GM12878 (cell line): ENCODE results near the gene PDILT. TPM values are rescaled to one million over a fixed set of nuclear protein-coding genes. Genes with fewer than 3 reads are reported as not detected.

Experiments used
- ATAC-seq: fragments of 200-7000 bp; cut with Tn5 transposase; 3 replicates; pipeline ENCODE4 v1.9.1; 2020; ENCODE audit warnings: mild to moderate bottlenecking, moderate library complexity
- BruUV-seq: library from RNA; stranded (reverse); fragments of 400-500 nt; replicated peaks from 2 replicates; lab custom pipeline; 2021; lab: Mats Ljungman, UMichigan
- CTCF ChIA-PET: fragments of 300-600 bp; sonication (Branson Sonifier 250); formaldehyde crosslinking; extraction: SDS; loops from one replicate; lab custom pipeline; 2021; ENCODE audit warnings: inconsistent platforms; lab: Yijun Ruan, JAX
- POLR2A ChIA-PET: fragments of 350-600 bp; formaldehyde crosslinking; extraction: SDS; loops from one replicate; lab custom pipeline; 2021; ENCODE audit warnings: inconsistent platforms; lab: Charles Lee
- RAD21 ChIA-PET: fragments of 300-600 bp; sonication (Branson Sonifier 250); formaldehyde crosslinking; loops from one replicate; lab custom pipeline; 2023; ENCODE audit warnings: antibody characterized with exemption; ENCODE audit not compliant: unreplicated experiment; lab: Charles Lee
- SMC1A ChIA-PET: fragments of 300-600 bp; sonication (Branson Sonifier 250); formaldehyde crosslinking; loops from one replicate; lab custom pipeline; 2023; ENCODE audit not compliant: unreplicated experiment, uncharacterized antibody; lab: Charles Lee
- DNase-seq: peaks from one replicate; pipeline ENCODE4 v3.0.0-alpha.2; 2011; ENCODE audit warnings: low read depth, low spot score
- FAIRE-seq: peaks from 3 replicates; lab custom pipeline; 2011; peaks lifted over from hg19 to GRCh38; lab: Jason Lieb, UNC
- H2AFZ ChIP-seq: 2 replicates; pipeline ENCODE4 v1.6.0; 2011; ENCODE audit warnings: low read depth, low read length, control low read depth; ENCODE audit not compliant: control insufficient read depth
- H3K27ac ChIP-seq: 2 replicates; pipeline ENCODE4 v1.5.1; 2011; ENCODE audit warnings: control low read depth; ENCODE audit not compliant: control insufficient read depth, insufficient read depth
- H3K27me3 ChIP-seq, 2 experiments: replicated peaks in 1 of 2; 2 replicates each; pipeline versions ENCODE4 v1.6.0 to v1.6.1; 2011; ENCODE audit warnings: low read length in 1 of 2; ENCODE audit not compliant: control insufficient read depth in 2 of 2, insufficient read depth in 2 of 2
- H3K36me3 ChIP-seq, 2 experiments: 2 replicates each; pipeline ENCODE4 v1.5.1; 2011; ENCODE audit warnings: low read length in 1 of 2; ENCODE audit not compliant: control insufficient read depth in 2 of 2, insufficient read depth in 2 of 2
- H3K4me1 ChIP-seq: 2 replicates; pipeline ENCODE4 v1.6.1; 2011; ENCODE audit warnings: mild to moderate bottlenecking, low read length, moderate library complexity, mixed read lengths; ENCODE audit not compliant: control insufficient read depth, insufficient read depth
- H3K4me2 ChIP-seq: 2 replicates; pipeline ENCODE4 v1.6.0; 2011; ENCODE audit warnings: control low read depth; ENCODE audit not compliant: control insufficient read depth, insufficient read depth
- H3K4me3 ChIP-seq: fragments of 200-600 bp; sonication (generic); 2 replicates; pipeline ENCODE4 v1.5.1; 2016
- H3K79me2 ChIP-seq: 2 replicates; pipeline ENCODE4 v1.6.0; 2011; ENCODE audit warnings: low read length; ENCODE audit not compliant: control insufficient read depth, insufficient read depth
- H3K9ac ChIP-seq: 2 replicates; pipeline ENCODE4 v1.8.0; 2011; ENCODE audit warnings: low read length, control low read depth, mixed read lengths; ENCODE audit not compliant: control insufficient read depth, insufficient read depth
- H3K9me3 ChIP-seq: replicated peaks from 3 replicates; pipeline ENCODE4 v1.5.1; 2011; ENCODE audit warnings: mild to moderate bottlenecking, low read length; ENCODE audit not compliant: control insufficient read depth, insufficient read depth
- H4K20me1 ChIP-seq: 2 replicates; pipeline ENCODE4 v1.6.0; 2011; ENCODE audit not compliant: control insufficient read depth, insufficient read depth
- CBX3 ChIP-seq: fragments of 200-600 bp; sonication (generic); IDR thresholded peaks from 2 replicates; pipeline ENCODE4 v1.6.1; 2016; ENCODE audit warnings: low read depth, borderline replicate concordance
- CTCF ChIP-seq, 3 experiments: IDR thresholded peaks in 2 of 3; conservative IDR thresholded peaks in 1 of 3; 2 replicates each; pipeline ENCODE4 v1.5.1; 2011; ENCODE audit warnings: low read depth in 3 of 3, low read length in 3 of 3, mild to moderate bottlenecking in 3 of 3, control low read depth in 2 of 3, moderate library complexity in 2 of 3, inconsistent platforms in 1 of 3, mixed read lengths in 1 of 3; ENCODE audit not compliant: control insufficient read depth in 2 of 3, insufficient read depth in 1 of 3; ENCODE audit errors: extremely low read depth in 1 of 3
- FOXK2 ChIP-seq: fragments of 450-650 bp; IDR thresholded peaks from 2 replicates; pipeline ENCODE4 v1.6.1; 2017; ENCODE audit warnings: mild to moderate bottlenecking, moderate library complexity
- GABPA ChIP-seq: IDR thresholded peaks from 2 replicates; pipeline ENCODE4 v1.6.1; 2014; ENCODE audit warnings: antibody characterized with exemption, low read depth, mild to moderate bottlenecking, inconsistent platforms
- IKZF2 ChIP-seq, 2 experiments: fragments of 450-650 bp; IDR thresholded peaks; 2 replicates each; pipeline ENCODE4 v1.6.1; 2017; ENCODE audit warnings: mild to moderate bottlenecking in 2 of 2, moderate library complexity in 2 of 2
- JUNB ChIP-seq: IDR thresholded peaks from 2 replicates; pipeline ENCODE4 v1.6.1; 2016; ENCODE audit warnings: antibody characterized with exemption, mild to moderate bottlenecking
- KAT2A ChIP-seq: conservative IDR thresholded peaks from 2 replicates; pipeline ENCODE4 v1.6.1; 2011; ENCODE audit warnings: low read depth, low read length; ENCODE audit not compliant: control insufficient read depth
- PML ChIP-seq: IDR thresholded peaks from 2 replicates; pipeline ENCODE4 v1.6.1; 2012; ENCODE audit warnings: low read length, inconsistent platforms
- POLR2A ChIP-seq: IDR thresholded peaks from 2 replicates; pipeline ENCODE4 v1.6.1; 2011; ENCODE audit warnings: low read depth, mild to moderate bottlenecking, low read length
- POLR2AphosphoS5 ChIP-seq: IDR thresholded peaks from 2 replicates; pipeline ENCODE4 v1.6.1; 2011; ENCODE audit warnings: mild to moderate bottlenecking, low read length, inconsistent platforms
- SIN3A ChIP-seq: IDR thresholded peaks from 2 replicates; pipeline ENCODE4 v1.6.1; 2012; ENCODE audit warnings: low read depth, low read length, improper control_type of control experiment
- SREBF2 ChIP-seq: IDR thresholded peaks from 2 replicates; pipeline ENCODE4 v1.6.1; 2012; ENCODE audit warnings: mild to moderate bottlenecking, low read length
- ZNF217 ChIP-seq: fragments of 450-650 bp; IDR thresholded peaks from 2 replicates; pipeline ENCODE4 v1.6.1; 2017; ENCODE audit warnings: antibody characterized with exemption, mild to moderate bottlenecking
- ZZZ3 ChIP-seq: IDR thresholded peaks from 2 replicates; pipeline ENCODE4 v1.6.1; 2011; ENCODE audit warnings: low read depth; ENCODE audit not compliant: control insufficient read depth, insufficient read length
- WGBS: methylation state at CpG from one replicate; pipeline ENCODE4 v1.1.6; 2016; ENCODE audit warnings: low lambda C conversion rate; ENCODE audit not compliant: insufficient replicate concordance, insufficient coverage; ENCODE audit errors: missing lambda C conversion rate; 5-methylcytosine and 5-hydroxymethylcytosine counted together
- in situ Hi-C: fragments of 300-500 bp; cut with MboI; formaldehyde crosslinking; loops from 9 replicates; pipeline ENCODE4 v1.14.3; 2018; ENCODE audit warnings: mixed read lengths
- intact Hi-C: fragments of 100-400 bp; cut with micrococcal nuclease; formaldehyde crosslinking; loops from one replicate; pipeline ENCODE4 v1.14.2; 2022; ENCODE audit not compliant: unreplicated experiment
- polyA plus RNA-seq, 11 experiments: library from polyadenylated mRNA; depleted of rRNA in 4 of 11; unstranded in 6 of 11; stranded (reverse) in 5 of 11; fragments of >200 nt; fragmentation: Nextera tagmentation in 4 of 11; fragmentation: Illumina TruSeq in 1 of 11; extraction: Ambion mirVana in 4 of 11; extraction: Trizol in 1 of 11; gene quantifications; 1 replicate in 1 of 11; 2 replicates in 10 of 11; pipeline versions ENCODE4 v1.2.1 to v1.2.3, GENCODE V29; 2011 to 2016; ENCODE audit warnings: inconsistent platforms in 2 of 11, missing spikeins in 2 of 11, low read depth in 1 of 11
- total RNA-seq, 4 experiments: library from RNA; depleted of rRNA in 3 of 4; stranded (reverse); fragments of >200 nt in 3 of 4; fragmentation: Illumina TruSeq in 1 of 4; extraction: Trizol in 1 of 4; gene quantifications; 2 replicates each; pipeline versions ENCODE4 v1.2.1 to v1.2.3, GENCODE V29; 2013 to 2021

Gene PDILT
- total and polyA plus RNA-seq, 10 of the 15 experiments (the other 5 are each of a cell fraction or from before 2014, with no cell fraction given), result not detected

GRCh38 chr16:20320178-20320577 lies 84.4 kb downstream of the PDILT start:
- DNase-seq (no peak), ATAC-seq (no peak), FAIRE-seq (no peak)
- BruUV-seq, result no TSS peak
- Histone ChIP-seq H4K20me1 (no peaks in the 10 kb centered on the region), H3K4me3 (no peak overlapping the region), H3K9me3 (no peaks in the 10 kb centered on the region), H3K4me2 (no peak overlapping the region), H3K27ac (no peak overlapping the region), H3K9ac (no peak overlapping the region), H3K36me3 (no peaks in the 10 kb centered on the region), H3K27me3 (no peaks in the 10 kb centered on the region), H3K4me1 (no peaks in the 10 kb centered on the region), H3K79me2 (no peaks in the 10 kb centered on the region), H2AFZ (no peak overlapping the region)
- RAD21 ChIA-PET, result no interaction called here
- in situ Hi-C loops, result no loop called here
- CTCF ChIA-PET, result interaction anchor here (0.7 to 1.9 kb wide), 2 partner anchors 15 to 20 kb away, joined by 5 read pairs; no protein-coding TSS in a partner anchor
- intact Hi-C loops, result no loop called here
- SMC1A ChIA-PET, result interaction anchor here (0.7 to 1.6 kb wide), 2 partner anchors 19 to 413 kb away, joined by 3 read pairs; no protein-coding TSS in a partner anchor
- no peak for TF ChIP-seq SREBF2
- no peak for TF ChIP-seq CBX3
- TF ChIP-seq FOXK2, result no peak
- TF ChIP-seq GABPA, result no peak
- no peak for TF ChIP-seq JUNB
- TF ChIP-seq KAT2A, result no peak
- no peak for TF ChIP-seq POLR2A
- TF ChIP-seq CTCF (IDR thresholded peaks at IDR 0.05 in 2 of 3, conservative IDR thresholded peaks at IDR 0.05 in 1 of 3; ENCODE audit: control insufficient read depth in 2 of 3, extremely low read depth in 1 of 3, insufficient read depth in 1 of 3, low read depth in 3 of 3, low read length in 3 of 3), result no peak
- TF ChIP-seq PML, result no peak
- TF ChIP-seq SIN3A, result no peak
- no peak for TF ChIP-seq IKZF2 (IDR thresholded peaks at IDR 0.05)
- TF ChIP-seq ZNF217, result no peak
- no peak for TF ChIP-seq ZZZ3
- TF ChIP-seq POLR2AphosphoS5, result no peak
- WGBS, result 16% methylated on average over 2 of the region's 2 CpGs
- POLR2A ChIA-PET, result no interaction called here
